ENCODE results near the gene PSMD5. TPM values are rescaled to one million over a fixed set of nuclear protein-coding genes. Genes with fewer than 3 reads are reported as not detected.
A peak's percentile ranks its signal among the peaks of the same experiment; 100 is the strongest.

Gene PSMD5
- total and polyA plus RNA-seq, 2 of the 4 experiments (the other 2 are of a cell fraction) = 25.6 to 26.1 TPM

GRCh38 chr9:120890320-120891244 lies 47.9 kb upstream of the PSMD5 start:
- Histone ChIP-seq H3K27ac (ENCODE audit: insufficient read depth, low read length) (no peak overlapping the region), H3K4me2 (ENCODE audit: low read depth, low read length) (no peak overlapping the region), H2BK120ac (ENCODE audit: low read depth, low read length) (no peak overlapping the region), H3K18ac (ENCODE audit: low read depth, low read length) (no peak overlapping the region), H2BK15ac (ENCODE audit: low read depth, low read length) (no peak overlapping the region), H3K4me1 (ENCODE audit: control insufficient read depth, insufficient read depth, low read length) (peaks cover 4% of the 10 kb centered on the region; the same call in 1 of the 2 replicates), H2AK5ac (ENCODE audit: low read depth, low read length) (no peak overlapping the region; the same call in 1 of the 2 replicates), H3K9me1 (ENCODE audit: insufficient read depth, low read length) (0 out of 2 replicates have a peak, but pooled peaks cover 3% of the 10 kb centered on the region), H2BK20ac (ENCODE audit: low read depth, low read length) (no peak overlapping the region), H3K9ac (ENCODE audit: low read depth, low read length) (no peak overlapping the region), H4K8ac (ENCODE audit: low read depth in 2 of 2, low read length in 2 of 2) (no peak overlapping the region), H3K36me3 (ENCODE audit: control insufficient read depth, insufficient read depth, low read length) (no peaks in the 10 kb centered on the region), H4K5ac (ENCODE audit: low read depth, low read length) (no peak overlapping the region), H3K56ac (ENCODE audit: extremely low read depth, insufficient read depth, low read length) (no peak overlapping the region), H3K9me3 (ENCODE audit: control insufficient read depth, insufficient read depth, low read length) (no peaks in the 10 kb centered on the region), H2AFZ (replicated peaks; ENCODE audit: low read length, poor library complexity) (no peak overlapping the region), H3K23ac (ENCODE audit: low read depth, low read length) (no peak overlapping the region), H4K20me1 (ENCODE audit: insufficient read depth, low read length) (no peaks in the 10 kb centered on the region; the same call in 1 of the 2 replicates), H2BK5ac (ENCODE audit: low read depth, low read length, poor library complexity, severe bottlenecking) (no peak overlapping the region), H3K14ac (replicated peaks; ENCODE audit: low read depth, low read length) (0 out of 2 replicates have a peak overlapping the region, but pooled peaks have one; percentile 11), H3K4me3 (ENCODE audit: insufficient read depth, low read depth, low read length) (no peak overlapping the region), H4K91ac (ENCODE audit: insufficient read depth, low read depth, low read length) (no peak overlapping the region), H3K4ac (ENCODE audit: low read depth, low read length) (no peak overlapping the region), H3K79me1 (ENCODE audit: low read depth in 1 of 2, low read length in 2 of 2) (no peaks in the 10 kb centered on the region), H2AK9ac (replicated peaks; ENCODE audit: low read depth, low read length, poor library complexity) (no peak overlapping the region), H3K27me3 (ENCODE audit: control insufficient read depth, insufficient read depth, low read length) (peaks cover 2% of the 10 kb centered on the region; the same call in 1 of the 2 replicates)
- POLR2A ChIA-PET (ENCODE audit: unreplicated experiment) = no interaction called here
- TF ChIP-seq RFX5 (IDR thresholded peaks at IDR 0.05; ENCODE audit: low read depth, low read length) (no peak), ELK1 (IDR thresholded peaks at IDR 0.05; ENCODE audit: borderline replicate concordance, low read depth, low read length) (no peak), SMC3 (IDR thresholded peaks at IDR 0.05; ENCODE audit: low read depth, low read length) (no peak), USF2 (IDR thresholded peaks at IDR 0.05; ENCODE audit: low read depth, low read length) (no peak), NFE2L2 (IDR thresholded peaks at IDR 0.05; ENCODE audit: low read depth, low read length) (no peak), MXI1 (IDR thresholded peaks at IDR 0.05; ENCODE audit: borderline replicate concordance, low read depth, low read length) (no peak), BHLHE40 (IDR thresholded peaks at IDR 0.05; ENCODE audit: low read depth, low read length) (no peak), CHD1 (IDR thresholded peaks at IDR 0.05; ENCODE audit: low read depth, low read length) (no peak)
- CTCF ChIA-PET = interaction anchor here (0.7 to 0.9 kb wide), 2 partner anchors 18 to 26 kb away, joined by 3 read pairs; no protein-coding TSS in a partner anchor
- ATAC-seq (ENCODE audit: low read depth) = no peak
- BruUV-seq (replicated peaks) = no TSS peak
- intact Hi-C loops (cut with micrococcal nuclease) = no loop called here
- no peak for DNase-seq
- in situ Hi-C loops (cut with MboI; ENCODE audit: low sequenced_read_pairs) = no loop called here
- WGBS, 2 experiments (ENCODE audit: extremely low coverage in 2 of 2, insufficient read length in 1 of 2) = 92% methylated on average over 4 of the region's 14 CpGs; no CpG with 5 or more reads in 1 of the 2 experiments
- dilution Hi-C loops (cut with HindIII; ENCODE audit: low sequenced_read_pairs, unreplicated experiment) = no loop called here

Measured in IMR-90 (cell line).